ENCODE results near the gene ZBP1.

Gene ZBP1

GRCh38 chr20:57664476-57664875 lies 44.2 kb upstream of the ZBP1 start:
- no peaks in the 10 kb centered on the region for H3K4me1 ChIP-seq (ENCODE audit: control insufficient read depth in 2 of 2, insufficient read depth in 1 of 2, low read depth in 1 of 2, low read length in 2 of 2)
- no peak overlapping the region for H3K4ac ChIP-seq (ENCODE audit: low read length)
- H3K23ac ChIP-seq (ENCODE audit: low read depth, low read length, poor library complexity) = no peak overlapping the region
- no peak overlapping the region for H4K8ac ChIP-seq (ENCODE audit: low read depth, low read length)
- H4K91ac ChIP-seq (ENCODE audit: low read depth, low read length, poor library complexity) = no peak overlapping the region
- WGBS, 2 donors (ENCODE audit: extremely low coverage in 2 of 2, insufficient read length in 2 of 2, insufficient replicate concordance in 1 of 2) = no CpG with 5 or more reads among the region's 20 CpGs
- no peaks in the 10 kb centered on the region for H3K79me1 ChIP-seq (ENCODE audit: low read depth, low read length)
- no peak overlapping the region for H2BK15ac ChIP-seq (ENCODE audit: low read length)
- no peak overlapping the region for H2BK12ac ChIP-seq (ENCODE audit: low read length)
- no peak overlapping the region for H3K4me3 ChIP-seq (ENCODE audit: low read length in 2 of 2)
- DNase-seq (ENCODE audit: low spot score) = no peak
- no peak overlapping the region for H2AFZ ChIP-seq (ENCODE audit: low read length)
- peak overlapping the region; percentile 71 for H3K18ac ChIP-seq (ENCODE audit: low read length)
- H2BK5ac ChIP-seq (ENCODE audit: low read length) = no peak overlapping the region
- no peak overlapping the region for H3K14ac ChIP-seq (ENCODE audit: low read length)
- no peaks in the 10 kb centered on the region for H3K9me3 ChIP-seq (replicated peaks in 1 of 2; ENCODE audit: control insufficient read depth in 2 of 2, insufficient read depth in 1 of 2, low read depth in 1 of 2, low read length in 2 of 2)
- H3K27ac ChIP-seq (replicated peaks; ENCODE audit: low read length) = no peak overlapping the region
- H3K9ac ChIP-seq (ENCODE audit: low read depth, low read length, poor library complexity) = no peak overlapping the region
- peak overlapping the region; percentile 81 for H2AK5ac ChIP-seq (ENCODE audit: low read depth, low read length)
- no peak overlapping the region for H2BK120ac ChIP-seq (ENCODE audit: low read depth, low read length)
- no peaks in the 10 kb centered on the region for H3K27me3 ChIP-seq (ENCODE audit: control insufficient read depth in 3 of 3, insufficient read depth in 3 of 3, low read depth in 1 of 3, low read length in 3 of 3)
- no peak overlapping the region for H3K4me2 ChIP-seq (ENCODE audit: insufficient read depth, low read length, poor library complexity, severe bottlenecking)
- H3K36me3 ChIP-seq (replicated peaks in 1 of 2; ENCODE audit: control insufficient read depth in 2 of 2, insufficient read depth in 2 of 2, low read length in 2 of 2) = no peaks in the 10 kb centered on the region

DNA sequence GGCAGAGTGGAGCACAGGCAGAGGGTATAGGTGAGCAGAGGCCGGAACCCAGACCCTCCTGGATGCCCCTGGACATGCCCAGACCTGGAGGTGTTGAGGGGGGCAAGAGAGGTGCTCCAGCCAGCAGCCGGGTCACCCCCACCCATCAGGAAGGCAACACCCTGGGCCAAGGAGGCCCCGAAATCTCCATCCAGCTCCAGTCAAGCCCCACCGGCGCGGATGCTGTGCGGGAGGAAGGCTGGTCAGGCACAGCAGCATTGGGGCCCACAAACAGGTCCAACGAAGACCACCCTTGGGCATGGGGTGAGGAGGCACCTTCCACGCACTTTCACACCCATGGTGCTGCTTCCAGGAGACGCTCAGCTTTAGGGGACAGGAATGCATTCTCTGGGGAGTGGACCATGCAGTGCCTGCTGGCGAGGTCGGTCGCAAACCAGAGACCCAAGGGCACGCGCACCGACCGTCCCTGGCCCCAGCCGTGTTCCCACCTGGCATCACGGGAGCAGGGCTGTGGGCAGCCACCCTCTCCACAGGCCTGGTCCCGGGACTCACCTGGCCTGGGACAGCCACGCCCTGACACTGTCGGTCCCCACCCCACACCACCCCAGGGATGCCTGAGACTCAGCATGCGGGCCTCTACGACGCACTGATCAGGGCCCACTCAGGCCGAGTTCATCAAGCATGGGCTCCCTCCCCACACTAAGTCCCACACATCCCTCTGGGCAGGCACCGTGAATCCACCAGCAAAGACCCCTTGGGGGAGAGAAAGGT lies 43.6 kb upstream of the ZBP1 start:
- no CpG with 5 or more reads among the region's 27 CpGs for WGBS, 2 donors (ENCODE audit: extremely low coverage in 2 of 2, insufficient read length in 2 of 2, insufficient replicate concordance in 1 of 2)
- Histone ChIP-seq H3K27me3 (ENCODE audit: control insufficient read depth in 3 of 3, insufficient read depth in 3 of 3, low read depth in 1 of 3, low read length in 3 of 3) (no peaks in the 10 kb centered on the region), H3K27ac (replicated peaks; ENCODE audit: low read length) (no peak overlapping the region), H3K4me3 (ENCODE audit: low read length in 2 of 2) (no peak overlapping the region), H3K4ac (ENCODE audit: low read length) (no peak overlapping the region), H3K4me1 (ENCODE audit: control insufficient read depth in 2 of 2, insufficient read depth in 1 of 2, low read depth in 1 of 2, low read length in 2 of 2) (no peaks in the 10 kb centered on the region), H3K9me3 (replicated peaks in 1 of 2; ENCODE audit: control insufficient read depth in 2 of 2, insufficient read depth in 1 of 2, low read depth in 1 of 2, low read length in 2 of 2) (no peaks in the 10 kb centered on the region), H3K9ac (ENCODE audit: low read depth, low read length, poor library complexity) (no peak overlapping the region), H3K18ac (ENCODE audit: low read length) (peak overlapping the region; percentile 76), H2BK12ac (ENCODE audit: low read length) (peak overlapping the region; percentile 58), H4K91ac (ENCODE audit: low read depth, low read length, poor library complexity) (peak overlapping the region; percentile 30), H2BK120ac (ENCODE audit: low read depth, low read length) (no peak overlapping the region), H3K14ac (ENCODE audit: low read length) (peak overlapping the region; percentile 71), H3K4me2 (ENCODE audit: insufficient read depth, low read length, poor library complexity, severe bottlenecking) (no peak overlapping the region), H3K23ac (ENCODE audit: low read depth, low read length, poor library complexity) (peak overlapping the region; percentile 65), H3K36me3 (replicated peaks in 1 of 2; ENCODE audit: control insufficient read depth in 2 of 2, insufficient read depth in 2 of 2, low read length in 2 of 2) (no peaks in the 10 kb centered on the region), H4K8ac (ENCODE audit: low read depth, low read length) (no peak overlapping the region), H3K79me1 (ENCODE audit: low read depth, low read length) (no peaks in the 10 kb centered on the region), H2AFZ (ENCODE audit: low read length) (no peak overlapping the region), H2BK5ac (ENCODE audit: low read length) (peak overlapping the region; percentile 66), H2AK5ac (ENCODE audit: low read depth, low read length) (peak overlapping the region; percentile 81), H2BK15ac (ENCODE audit: low read length) (peak overlapping the region; percentile 92)
- no peak for DNase-seq (ENCODE audit: low spot score)

- Histone ChIP-seq H2AFZ (ENCODE audit: low read length) (no peak overlapping the region), H3K4me2 (ENCODE audit: insufficient read depth, low read length, poor library complexity, severe bottlenecking) (no peak overlapping the region), H3K4ac (ENCODE audit: low read length) (no peak overlapping the region), H3K9me3 (replicated peaks in 1 of 2; ENCODE audit: control insufficient read depth in 2 of 2, insufficient read depth in 1 of 2, low read depth in 1 of 2, low read length in 2 of 2) (no peaks in the 10 kb centered on the region), H3K36me3 (replicated peaks in 1 of 2; ENCODE audit: control insufficient read depth in 2 of 2, insufficient read depth in 2 of 2, low read length in 2 of 2) (no peaks in the 10 kb centered on the region), H3K23ac (ENCODE audit: low read depth, low read length, poor library complexity) (no peak overlapping the region), H3K9ac (ENCODE audit: low read depth, low read length, poor library complexity) (no peak overlapping the region), H3K14ac (ENCODE audit: low read length) (no peak overlapping the region), H3K27ac (replicated peaks; ENCODE audit: low read length) (no peak overlapping the region), H2AK5ac (ENCODE audit: low read depth, low read length) (no peak overlapping the region), H2BK120ac (ENCODE audit: low read depth, low read length) (no peak overlapping the region), H4K8ac (ENCODE audit: low read depth, low read length) (no peak overlapping the region), H3K18ac (ENCODE audit: low read length) (peak overlapping the region; percentile 76), H3K79me1 (ENCODE audit: low read depth, low read length) (no peaks in the 10 kb centered on the region), H2BK5ac (ENCODE audit: low read length) (peak overlapping the region; percentile 66), H3K4me3 (ENCODE audit: low read length in 2 of 2) (no peak overlapping the region), H2BK15ac (ENCODE audit: low read length) (peak overlapping the region; percentile 92), H4K91ac (ENCODE audit: low read depth, low read length, poor library complexity) (no peak overlapping the region), H3K4me1 (ENCODE audit: control insufficient read depth in 2 of 2, insufficient read depth in 1 of 2, low read depth in 1 of 2, low read length in 2 of 2) (no peaks in the 10 kb centered on the region), H2BK12ac (ENCODE audit: low read length) (no peak overlapping the region), H3K27me3 (ENCODE audit: control insufficient read depth in 3 of 3, insufficient read depth in 3 of 3, low read depth in 1 of 3, low read length in 3 of 3) (no peaks in the 10 kb centered on the region)
- no CpG with 5 or more reads among the region's 9 CpGs for WGBS, 2 donors (ENCODE audit: extremely low coverage in 2 of 2, insufficient read length in 2 of 2, insufficient replicate concordance in 1 of 2)
- no peak for DNase-seq (ENCODE audit: low spot score)
Measured at GRCh38 chr20:57663241-57663640, 43.0 kb upstream of the ZBP1 start.

- no peak overlapping the region for H3K23ac ChIP-seq (ENCODE audit: low read depth, low read length, poor library complexity)
- H3K27ac ChIP-seq (replicated peaks; ENCODE audit: low read length) = no peak overlapping the region
- H3K14ac ChIP-seq (ENCODE audit: low read length) = peak overlapping the region; percentile 56
- H2BK15ac ChIP-seq (ENCODE audit: low read length) = no peak overlapping the region
- peak overlapping the region; percentile 43 for H4K8ac ChIP-seq (ENCODE audit: low read depth, low read length)
- H2AK5ac ChIP-seq (ENCODE audit: low read depth, low read length) = no peak overlapping the region
- H2AFZ ChIP-seq (ENCODE audit: low read length) = no peak overlapping the region
- no peak overlapping the region for H2BK5ac ChIP-seq (ENCODE audit: low read length)
- no peaks in the 10 kb centered on the region for H3K9me3 ChIP-seq (replicated peaks in 1 of 2; ENCODE audit: control insufficient read depth in 2 of 2, insufficient read depth in 1 of 2, low read depth in 1 of 2, low read length in 2 of 2)
- no peak overlapping the region for H3K4me3 ChIP-seq (ENCODE audit: low read length in 2 of 2)
- H3K79me1 ChIP-seq (ENCODE audit: low read depth, low read length) = no peaks in the 10 kb centered on the region
- no CpG with 5 or more reads among the region's 21 CpGs for WGBS, 2 donors (ENCODE audit: extremely low coverage in 2 of 2, insufficient read length in 2 of 2, insufficient replicate concordance in 1 of 2)
- H4K91ac ChIP-seq (ENCODE audit: low read depth, low read length, poor library complexity) = no peak overlapping the region
- H3K4me2 ChIP-seq (ENCODE audit: insufficient read depth, low read length, poor library complexity, severe bottlenecking) = no peak overlapping the region
- H3K36me3 ChIP-seq (replicated peaks in 1 of 2; ENCODE audit: control insufficient read depth in 2 of 2, insufficient read depth in 2 of 2, low read length in 2 of 2) = no peaks in the 10 kb centered on the region
- peak overlapping the region; percentile 84 for H3K4ac ChIP-seq (ENCODE audit: low read length)
- no peak overlapping the region for H2BK12ac ChIP-seq (ENCODE audit: low read length)
- DNase-seq (ENCODE audit: low spot score) = no peak
- peak overlapping the region; percentile 90 for H3K18ac ChIP-seq (ENCODE audit: low read length)
- no peaks in the 10 kb centered on the region for H3K27me3 ChIP-seq (ENCODE audit: control insufficient read depth in 3 of 3, insufficient read depth in 3 of 3, low read depth in 1 of 3, low read length in 3 of 3)
- H3K9ac ChIP-seq (ENCODE audit: low read depth, low read length, poor library complexity) = peak overlapping the region; percentile 70
- peak overlapping the region; percentile 28 for H2BK120ac ChIP-seq (ENCODE audit: low read depth, low read length)
- no peaks in the 10 kb centered on the region for H3K4me1 ChIP-seq (ENCODE audit: control insufficient read depth in 2 of 2, insufficient read depth in 1 of 2, low read depth in 1 of 2, low read length in 2 of 2)
Measured at GRCh38 chr20:57662456-57663240, 42.4 kb upstream of the ZBP1 start.

All from neuronal stem cell (in vitro differentiated cells).